ENCODE measurements around the gene C4orf46.

Gene C4orf46

DNA sequence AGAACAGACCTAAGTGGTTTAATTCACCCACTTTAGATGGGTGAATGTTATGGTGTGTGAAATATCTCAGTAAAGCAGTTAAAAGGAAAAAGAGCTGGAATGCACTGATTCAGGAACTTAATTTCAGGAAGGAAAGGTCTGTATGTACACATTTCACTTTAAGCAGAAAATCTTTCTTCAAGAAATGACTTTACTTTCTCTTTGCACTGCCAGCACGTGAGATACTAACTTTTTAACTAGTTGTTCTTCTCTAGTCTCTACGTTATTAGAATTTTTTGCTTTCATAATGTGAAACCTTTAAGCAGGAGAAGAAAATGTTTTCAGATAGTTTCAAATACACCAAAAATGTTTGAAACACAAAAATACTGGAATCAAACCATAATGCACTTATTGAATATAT is 18.8 kb downstream of the C4orf46 start:
- DNase-seq: no peak

DNA sequence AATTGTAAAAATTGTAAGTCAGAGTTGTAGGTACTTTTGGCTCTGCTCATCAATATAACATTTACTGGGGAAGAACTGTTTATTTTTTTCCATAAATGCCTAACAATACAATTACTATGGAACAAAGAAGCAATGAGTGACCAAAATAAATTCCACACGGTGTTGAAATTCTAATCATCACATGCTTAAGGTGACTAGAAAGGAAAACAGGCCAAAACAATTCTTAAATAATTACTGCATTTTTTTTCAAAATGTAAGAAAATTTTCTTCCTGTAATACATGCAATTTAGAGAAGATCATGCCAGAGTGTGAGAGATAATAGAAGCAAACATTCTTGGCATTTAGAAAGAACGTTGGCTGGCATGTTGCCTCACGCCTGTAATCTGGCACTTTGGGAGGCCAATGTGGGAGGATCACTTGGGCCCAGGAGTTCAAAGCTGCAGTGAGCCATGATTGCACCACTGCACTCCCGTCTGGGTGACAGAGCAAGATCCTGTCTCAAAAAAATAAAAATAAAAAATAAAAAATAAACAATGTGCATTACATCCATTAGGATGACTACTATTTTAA is 22.5 kb downstream of the C4orf46 start:
- DNase-seq: peak; percentile 12

DNA sequence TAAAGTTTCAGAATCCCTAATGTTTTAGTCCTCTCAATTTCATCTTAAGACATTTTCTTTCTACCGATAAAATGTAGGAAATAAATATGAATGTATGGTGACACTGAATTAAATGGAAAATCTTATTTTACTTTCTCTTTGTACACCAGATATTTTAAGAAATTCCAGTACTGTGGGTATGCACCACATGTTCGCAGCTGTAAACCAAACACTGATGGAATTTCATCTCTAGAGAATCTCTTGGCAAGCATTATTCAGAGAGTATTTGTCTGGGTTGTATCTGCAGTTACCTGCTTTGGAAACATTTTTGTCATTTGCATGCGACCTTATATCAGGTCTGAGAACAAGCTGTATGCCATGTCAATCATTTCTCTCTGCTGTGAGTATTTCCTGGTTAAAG is 26.9 kb downstream of the C4orf46 start:
- DNase-seq: peak; percentile 20

DNA sequence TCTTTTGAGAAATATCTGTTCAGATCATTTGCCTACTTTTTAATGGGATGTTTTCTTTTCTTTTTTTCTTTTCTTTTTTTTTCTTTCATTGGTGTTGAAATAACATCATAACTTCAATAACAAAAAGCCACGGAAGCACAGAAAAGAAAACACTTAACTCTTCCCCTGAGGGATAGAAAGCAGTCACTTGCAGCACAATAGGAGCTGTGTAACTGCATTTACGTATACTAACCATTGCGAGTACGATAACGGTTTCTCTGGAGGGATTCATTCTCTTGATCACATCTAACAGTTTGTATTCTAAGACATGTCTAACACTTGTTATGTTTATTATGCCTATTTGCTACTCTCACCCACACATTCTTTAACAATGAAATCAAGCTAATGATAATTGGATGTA is 27.3 kb downstream of the C4orf46 start:
- DNase-seq: no peak

DNA sequence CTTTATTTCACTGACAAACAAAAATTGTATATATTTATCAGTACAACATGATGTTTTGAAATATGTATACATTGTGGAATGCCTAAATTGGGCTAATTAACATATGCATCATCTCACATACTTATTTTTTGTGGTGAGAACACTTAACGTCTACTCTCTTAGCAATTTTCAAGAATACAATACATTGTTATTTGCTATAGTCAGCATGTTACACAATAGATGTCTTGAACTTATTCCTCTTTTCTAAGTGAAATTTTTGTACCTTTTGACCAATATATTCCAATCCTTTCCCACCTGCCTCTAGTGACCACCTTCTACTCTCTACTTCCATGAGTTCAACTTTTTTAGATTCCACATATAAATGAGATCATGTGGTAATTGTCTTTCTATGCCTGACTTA is 35.1 kb downstream of the C4orf46 start:
- no peak for DNase-seq

- DNase-seq: peak; percentile 78
Observed at GRCh38 chr4:158630893-158631292, 40.8 kb downstream of the C4orf46 start.

GRCh38 chr4:158625544-158625943 is 46.1 kb downstream of the C4orf46 start:
- no peak for DNase-seq

GRCh38 chr4:158624889-158625478 is 46.7 kb downstream of the C4orf46 start:
- peak; percentile 68 for DNase-seq

GRCh38 chr4:158622251-158622650 is 49.4 kb downstream of the C4orf46 start:
- DNase-seq: peak; percentile 83

DNA sequence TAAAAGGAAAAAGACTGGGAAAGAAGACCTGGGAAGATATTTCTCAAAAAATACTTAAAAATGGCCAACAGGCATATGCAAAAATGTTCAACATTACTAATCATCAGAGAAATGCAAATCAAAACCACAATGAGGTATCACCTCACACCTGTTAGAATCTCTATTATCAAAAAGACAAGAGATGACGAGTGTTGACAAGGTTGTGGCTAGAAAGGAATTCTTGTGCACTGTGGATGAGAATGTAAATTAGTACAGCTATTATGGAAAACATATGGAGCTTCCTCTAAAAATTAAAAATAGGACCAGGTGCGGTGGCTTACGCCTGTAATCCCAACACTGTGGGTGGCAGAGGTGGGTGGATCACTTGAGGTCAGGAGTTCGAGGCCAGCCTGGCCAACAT is 50.0 kb downstream of the C4orf46 start:
- DNase-seq: no peak

- DNase-seq: peak; percentile 17
Observed at GRCh38 chr4:158617956-158618355, 53.7 kb downstream of the C4orf46 start.
